ENCODE data around the gene DYTN. TPM values are rescaled to one million over a fixed set of nuclear protein-coding genes. Genes with fewer than 3 reads are reported as not detected.

The DYTN gene
- total RNA-seq, 3 donors from 2014 or later = not detected

DNA sequence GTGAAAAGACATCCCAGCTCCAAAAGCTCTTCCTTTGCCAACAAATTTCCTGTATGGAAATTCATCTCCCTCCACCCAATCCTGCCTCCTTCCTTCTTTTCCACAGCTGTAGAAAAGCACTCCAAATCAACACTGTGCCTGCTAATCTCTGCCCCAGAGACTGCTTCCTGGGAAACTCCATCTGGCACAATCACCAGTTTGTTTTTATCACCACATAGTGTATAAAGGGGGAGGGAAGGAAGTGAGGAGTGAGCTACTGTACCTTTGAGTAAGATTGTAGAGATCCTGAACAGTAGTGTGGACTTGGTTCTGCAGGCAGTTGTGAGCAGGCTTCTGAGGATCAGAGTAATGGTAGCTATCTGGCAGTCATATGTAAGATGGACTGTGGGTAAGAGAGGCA is 90.6 kb downstream of the DYTN start:
- Histone ChIP-seq H3K36me3 (ENCODE audit: low read depth) (no peaks in the 10 kb centered on the region), H3K4me3 (no peak overlapping the region), H3K4me1 (ENCODE audit: low read depth) (no peaks in the 10 kb centered on the region), H3K9me3 (no peaks in the 10 kb centered on the region)
- intact Hi-C loops (cut with DNase I, micrococcal nuclease) = no loop called here
- DNase-seq (no peak), ATAC-seq (no peak)
- TF ChIP-seq, protein P1, sequence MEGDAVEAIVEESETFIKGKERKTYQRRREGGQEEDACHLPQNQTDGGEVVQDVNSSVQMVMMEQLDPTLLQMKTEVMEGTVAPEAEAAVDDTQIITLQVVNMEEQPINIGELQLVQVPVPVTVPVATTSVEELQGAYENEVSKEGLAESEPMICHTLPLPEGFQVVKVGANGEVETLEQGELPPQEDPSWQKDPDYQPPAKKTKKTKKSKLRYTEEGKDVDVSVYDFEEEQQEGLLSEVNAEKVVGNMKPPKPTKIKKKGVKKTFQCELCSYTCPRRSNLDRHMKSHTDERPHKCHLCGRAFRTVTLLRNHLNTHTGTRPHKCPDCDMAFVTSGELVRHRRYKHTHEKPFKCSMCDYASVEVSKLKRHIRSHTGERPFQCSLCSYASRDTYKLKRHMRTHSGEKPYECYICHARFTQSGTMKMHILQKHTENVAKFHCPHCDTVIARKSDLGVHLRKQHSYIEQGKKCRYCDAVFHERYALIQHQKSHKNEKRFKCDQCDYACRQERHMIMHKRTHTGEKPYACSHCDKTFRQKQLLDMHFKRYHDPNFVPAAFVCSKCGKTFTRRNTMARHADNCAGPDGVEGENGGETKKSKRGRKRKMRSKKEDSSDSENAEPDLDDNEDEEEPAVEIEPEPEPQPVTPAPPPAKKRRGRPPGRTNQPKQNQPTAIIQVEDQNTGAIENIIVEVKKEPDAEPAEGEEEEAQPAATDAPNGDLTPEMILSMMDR (IDR thresholded peaks at IDR 0.05) = no peak

DNA sequence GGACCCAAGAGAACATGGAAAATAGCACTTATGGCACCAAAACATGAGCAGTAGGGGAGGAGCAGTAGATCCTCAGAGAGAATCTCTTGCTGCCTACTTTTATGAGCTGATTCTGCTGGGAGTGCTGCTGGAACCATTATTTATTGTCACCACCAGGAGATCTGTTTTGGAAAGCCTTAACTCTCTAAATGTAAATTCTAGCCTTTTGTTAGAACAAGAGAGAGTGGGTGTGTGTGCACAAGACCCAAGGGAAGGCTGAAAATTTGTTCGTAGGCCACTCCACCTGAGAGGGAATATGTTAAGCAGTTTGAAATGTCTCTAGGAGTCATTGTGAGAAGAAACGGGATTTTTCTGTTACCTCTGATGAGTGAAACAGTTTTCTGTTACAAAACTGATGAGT is 92.1 kb downstream of the DYTN start:
- no peaks in the 10 kb centered on the region for H3K36me3 ChIP-seq (ENCODE audit: low read depth)
- intact Hi-C loops (cut with DNase I, micrococcal nuclease) = no loop called here
- no peak overlapping the region for H3K4me3 ChIP-seq
- TF ChIP-seq, protein P1 (IDR thresholded peaks at IDR 0.05) = no peak
- no peaks in the 10 kb centered on the region for H3K9me3 ChIP-seq
- H3K4me1 ChIP-seq (ENCODE audit: low read depth) = no peaks in the 10 kb centered on the region
- ATAC-seq (no peak), DNase-seq (no peak)

DNA sequence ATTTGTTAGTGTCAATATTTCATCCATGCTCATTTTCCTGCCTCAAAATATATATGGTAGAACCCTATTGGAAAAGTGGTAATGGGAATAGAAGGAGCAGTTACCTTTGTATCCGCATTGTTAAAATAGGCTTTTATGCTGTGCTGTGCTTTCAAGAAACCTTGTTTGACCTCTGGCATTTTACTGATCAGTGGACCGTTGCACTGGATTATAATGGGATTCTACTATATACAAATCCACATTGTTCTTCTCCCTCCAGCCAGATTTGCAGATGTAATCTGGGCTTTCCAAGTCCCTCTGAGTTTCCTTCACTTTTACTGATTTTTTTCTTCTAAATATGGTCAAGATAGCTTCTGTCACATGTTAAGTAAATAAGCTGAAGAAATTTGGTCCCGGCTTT is 99.2 kb downstream of the DYTN start:
- no peak for ATAC-seq

DNA sequence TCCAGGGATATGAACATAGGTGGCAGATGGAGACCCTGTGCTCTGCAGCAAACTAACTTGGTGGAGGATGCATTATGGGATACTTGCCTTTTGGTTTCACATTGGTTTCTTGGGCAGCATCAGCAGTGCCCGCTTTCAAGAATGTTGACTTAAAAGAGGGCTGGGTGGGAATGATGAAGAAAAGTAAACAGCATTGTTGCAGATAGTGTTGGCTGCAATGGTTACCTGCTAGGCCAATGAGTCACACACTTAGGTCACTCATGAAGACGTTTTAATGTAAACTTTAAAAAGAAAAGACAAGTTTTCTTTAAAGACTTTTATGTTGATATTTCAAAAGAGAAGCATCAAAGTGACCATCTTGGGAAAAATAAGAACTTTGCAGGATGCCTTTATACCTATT is 102.0 kb downstream of the DYTN start:
- intact Hi-C loops (cut with DNase I, micrococcal nuclease) = no loop called here
- no peaks in the 10 kb centered on the region for H3K9me3 ChIP-seq
- no peak overlapping the region for H3K4me3 ChIP-seq
- TF ChIP-seq, protein P1 (IDR thresholded peaks at IDR 0.05) = no peak
- ATAC-seq (no peak), DNase-seq (no peak)
- H3K36me3 ChIP-seq (ENCODE audit: low read depth) = no peaks in the 10 kb centered on the region
- H3K4me1 ChIP-seq (ENCODE audit: low read depth) = no peaks in the 10 kb centered on the region

More for the DNA sequence above, 99.2 kb downstream of the DYTN start:
- H3K4me1 ChIP-seq (ENCODE audit: low read depth) = no peaks in the 10 kb centered on the region
- H3K9me3 ChIP-seq = no peaks in the 10 kb centered on the region
- DNase-seq = no peak
- TF ChIP-seq, protein P1 (IDR thresholded peaks at IDR 0.05) = no peak
- no peak overlapping the region for H3K4me3 ChIP-seq
- intact Hi-C loops (cut with DNase I, micrococcal nuclease) = no loop called here
- H3K36me3 ChIP-seq (ENCODE audit: low read depth) = no peaks in the 10 kb centered on the region

GRCh38 chr2:206615417-206616089 is 102.6 kb downstream of the DYTN start:
- TF ChIP-seq, protein P1 (IDR thresholded peaks at IDR 0.05) = no peak
- intact Hi-C loops (cut with DNase I, micrococcal nuclease) = no loop called here
- no peaks in the 10 kb centered on the region for H3K9me3 ChIP-seq
- no peak for DNase-seq
- H3K4me3 ChIP-seq = no peak overlapping the region
- no peaks in the 10 kb centered on the region for H3K36me3 ChIP-seq (ENCODE audit: low read depth)
- no peak for ATAC-seq
- H3K4me1 ChIP-seq (ENCODE audit: low read depth) = no peaks in the 10 kb centered on the region

DNA sequence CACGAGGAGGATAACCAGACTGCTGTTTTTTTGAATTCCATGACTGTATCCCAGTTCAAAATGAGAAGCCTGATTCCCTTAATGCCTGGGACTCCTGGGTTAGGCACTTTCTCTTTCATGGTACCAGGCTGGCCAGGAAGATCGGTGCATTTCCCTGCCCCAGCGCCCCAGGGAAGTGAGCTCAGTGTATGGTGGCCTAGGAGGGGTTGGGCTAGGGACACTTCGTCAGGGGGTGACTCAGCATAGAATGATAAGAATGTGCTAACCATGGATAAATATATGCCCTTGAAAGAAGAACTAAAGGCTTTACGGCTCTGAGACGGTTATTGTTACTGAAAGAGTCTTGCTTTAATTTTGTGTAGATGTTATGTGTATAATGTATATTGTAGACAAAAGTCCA is 103.4 kb downstream of the DYTN start:
- H3K9me3 ChIP-seq = no peaks in the 10 kb centered on the region
- intact Hi-C loops (cut with DNase I, micrococcal nuclease) = no loop called here
- DNase-seq = no peak
- H3K4me1 ChIP-seq (ENCODE audit: low read depth) = no peaks in the 10 kb centered on the region
- no peak for ATAC-seq
- TF ChIP-seq, protein P1 (IDR thresholded peaks at IDR 0.05) = no peak
- no peaks in the 10 kb centered on the region for H3K36me3 ChIP-seq (ENCODE audit: low read depth)
- no peak overlapping the region for H3K4me3 ChIP-seq

Measured in mucosa of descending colon (tissue), 3 donors.